Natural killer cell (primary cell): ENCODE data around the gene KRT81. TPM values are rescaled to one million over a fixed set of nuclear protein-coding genes. Genes with fewer than 3 reads are reported as not detected.

Experiments
- ATAC-seq, 3 donors: fragments of 150-1000 bp in 2 of 3; fragments of 200-7000 bp in 1 of 3; cut with Tn5 transposase; 1 replicate in 1 of 3; 2 replicates in 2 of 3; pipeline ENCODE4 v1.10.0; 2021; ENCODE audit warnings: mild to moderate bottlenecking in 2 of 3, moderate library complexity in 2 of 3
- DNase-seq, 2 donors: peaks; one replicate each; pipeline versions ENCODE4 v3.0.0 to v3.0.0-alpha.2; 2013 to 2021; ENCODE audit warnings: mixed read lengths in 1 of 2
- H3K27ac ChIP-seq: one replicate; pipeline ENCODE4 v1.5.1; 2013; ENCODE audit warnings: mild to moderate bottlenecking, low read length
- H3K27me3 ChIP-seq: one replicate; pipeline ENCODE4 v1.6.1; 2013; ENCODE audit warnings: low read length; ENCODE audit not compliant: control insufficient read depth, insufficient read depth
- H3K36me3 ChIP-seq: one replicate; pipeline ENCODE4 v1.6.1; 2013; ENCODE audit warnings: low read length; ENCODE audit not compliant: control insufficient read depth, insufficient read depth
- H3K4me1 ChIP-seq: one replicate; pipeline ENCODE4 v1.6.1; 2013; ENCODE audit warnings: low read length; ENCODE audit not compliant: control insufficient read depth, insufficient read depth
- H3K4me3 ChIP-seq: one replicate; pipeline ENCODE4 v1.5.1; 2013; ENCODE audit warnings: low read length
- H3K9me3 ChIP-seq: one replicate; pipeline ENCODE4 v1.6.1; 2013; ENCODE audit warnings: low read length; ENCODE audit not compliant: control insufficient read depth, insufficient read depth
- H3K27ac Mint-ChIP-seq, 2 donors: one replicate each; pipeline ENCODE4 v1.8.0; 2022; ENCODE audit warnings: mild to moderate bottlenecking in 2 of 2, mixed read lengths in 2 of 2, moderate library complexity in 1 of 2
- H3K27me3 Mint-ChIP-seq, 2 donors: one replicate each; pipeline ENCODE4 v1.8.0; 2022; ENCODE audit warnings: low read depth in 2 of 2, mixed read lengths in 2 of 2
- H3K36me3 Mint-ChIP-seq: one replicate; pipeline ENCODE4 v1.8.0; 2022; ENCODE audit warnings: mixed read lengths
- H3K4me1 Mint-ChIP-seq, 2 donors: one replicate each; pipeline ENCODE4 v1.8.0; 2022; ENCODE audit warnings: mixed read lengths in 2 of 2
- H3K4me3 Mint-ChIP-seq: one replicate; pipeline ENCODE4 v1.8.0; 2022; ENCODE audit warnings: mild to moderate bottlenecking, moderate library complexity, mixed read lengths
- H3K9me3 Mint-ChIP-seq, 2 donors: one replicate each; pipeline ENCODE4 v1.8.0; 2022; ENCODE audit warnings: mixed read lengths in 2 of 2
- CTCF ChIP-seq: fragments of 200-600 bp; IDR thresholded peaks from one replicate; pipeline ENCODE4 v1.8.0; 2022; ENCODE audit warnings: antibody characterized with exemption
- WGBS: methylation state at CpG from one replicate; pipeline ENCODE4 v1.1.7; 2013; ENCODE audit warnings: missing lambda C conversion rate; ENCODE audit not compliant: insufficient coverage; 5-methylcytosine and 5-hydroxymethylcytosine counted together
- intact Hi-C: fragments of 100-400 bp; cut with micrococcal nuclease; formaldehyde crosslinking; loops from one replicate; pipeline ENCODE4 v1.14.2; 2022
- total RNA-seq, 4 donors: library from RNA; stranded (reverse); fragments of 120-200 nt in 1 of 4; gene quantifications; one replicate each; pipeline versions ENCODE4 v1.2.3 to v1.2.4, GENCODE V29; 2013 to 2022

The KRT81 gene
- total RNA-seq, 3 donors from 2014 or later (not counting 1 experiment from before 2014, with no cell fraction given): 0.28 to 1.4 (median 1.3) TPM

GRCh38 chr12:52238916-52239646, 52.3 kb downstream of the KRT81 start:
- Histone ChIP-seq H3K4me1 (peaks cover 10% of the 10 kb centered on the region), H3K36me3 (no peaks in the 10 kb centered on the region), H3K27ac (no peak overlapping the region), H3K9me3 (no peaks in the 10 kb centered on the region), H3K27me3 (no peaks in the 10 kb centered on the region), H3K4me3 (no peak overlapping the region)
- no peak for TF ChIP-seq CTCF
- Mint-ChIP-seq H3K27ac (no peak overlapping the region), H3K9me3 (no peaks in the 10 kb centered on the region), H3K36me3 (no peaks in the 10 kb centered on the region), H3K27me3 (peaks cover 14 to 16% of the 10 kb centered on the region in 2 donors), H3K4me1 (peaks cover 7 to 8% of the 10 kb centered on the region in 2 donors), H3K4me3 (no peak overlapping the region)
- 76% methylated on average over 4 of the region's 7 CpGs for WGBS
- DNase-seq (no peak), ATAC-seq (no peak)
- intact Hi-C loops: no loop called here

DNA sequence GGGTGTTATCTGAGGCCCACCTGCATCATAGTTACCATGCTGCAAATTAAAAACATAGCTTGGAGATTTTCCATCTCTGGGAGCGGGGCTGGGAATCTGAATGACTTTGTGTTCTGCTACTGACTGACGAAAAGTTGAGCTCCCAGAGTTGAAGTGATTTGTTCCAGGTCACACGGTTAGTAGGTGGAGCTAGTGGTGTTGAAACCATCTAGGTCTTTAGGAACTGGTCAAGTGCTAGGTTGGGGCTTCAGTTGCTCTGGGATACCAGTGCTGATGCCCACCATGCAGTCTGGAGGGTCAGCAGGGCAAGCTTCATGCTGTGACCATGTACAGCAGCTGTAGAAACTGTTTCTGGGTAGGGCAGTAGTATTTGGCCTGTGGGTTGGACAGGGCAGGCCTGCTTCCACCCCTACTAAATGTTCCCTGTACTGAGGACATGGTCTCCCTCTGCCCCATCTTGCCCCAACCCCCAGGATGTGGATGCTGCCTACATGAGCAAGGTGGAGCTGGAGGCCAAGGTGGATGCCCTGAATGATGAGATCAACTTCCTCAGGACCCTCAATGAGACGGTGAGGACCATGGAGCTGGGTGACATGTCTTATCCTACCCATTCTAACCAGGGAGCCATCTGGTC, 53.0 kb downstream of the KRT81 start:
- no peaks in the 10 kb centered on the region for H3K9me3 Mint-ChIP-seq

GRCh38 chr12:52236386-52237050, 54.8 kb downstream of the KRT81 start:
- ATAC-seq: no peak
- Histone ChIP-seq H3K4me1 (no peaks in the 10 kb centered on the region), H3K27me3 (peaks cover 7% of the 10 kb centered on the region), H3K9me3 (no peaks in the 10 kb centered on the region), H3K27ac (no peak overlapping the region), H3K4me3 (no peak overlapping the region), H3K36me3 (no peaks in the 10 kb centered on the region)
- intact Hi-C loops: no loop called here
- no peak for DNase-seq
- Mint-ChIP-seq H3K27me3 (peaks cover 25 to 34% of the 10 kb centered on the region in 2 donors), H3K36me3 (no peaks in the 10 kb centered on the region), H3K4me3 (no peak overlapping the region), H3K4me1 (no peaks in the 10 kb centered on the region), H3K9me3 (no peaks in the 10 kb centered on the region), H3K27ac (no peak overlapping the region)
- WGBS: 84% methylated on average over 3 of the region's 3 CpGs
- no peak for TF ChIP-seq CTCF

More for the DNA sequence above, 53.0 kb downstream of the KRT81 start:
- Mint-ChIP-seq H3K4me1 (peaks cover 0 to under 1% of the 10 kb centered on the region in 2 donors), H3K4me3 (no peak overlapping the region), H3K27ac (no peak overlapping the region), H3K27me3 (peaks cover 14 to 21% of the 10 kb centered on the region in 2 donors), H3K36me3 (no peaks in the 10 kb centered on the region)
- Histone ChIP-seq H3K27me3 (peaks cover 4% of the 10 kb centered on the region), H3K27ac (no peak overlapping the region), H3K9me3 (no peaks in the 10 kb centered on the region), H3K36me3 (no peaks in the 10 kb centered on the region), H3K4me3 (no peak overlapping the region), H3K4me1 (peaks cover 3% of the 10 kb centered on the region)
- intact Hi-C loops: no loop called here
- ATAC-seq (no peak), DNase-seq (no peak)
- TF ChIP-seq CTCF: no peak
- WGBS: 92% methylated on average over 4 of the region's 4 CpGs

Other genes with a start within 250 kb of the KRT81 start
- 100 to 1,000 TPM in 1 of 3 donors, 10 to 100 TPM in 2; 72.5 to 177 (median 96.7) TPM for gene NR4A1, start 240.1 kb downstream of the KRT81 start, total RNA-seq
- 10 to 100 TPM; 18.6 to 32.8 (median 23.3) TPM for gene ATG101, start 221.6 kb downstream of the KRT81 start, total RNA-seq
- not detected for gene SMIM41, start 211.8 kb downstream of the KRT81 start, total RNA-seq
- not detected for gene KRT80, start 99.5 kb downstream of the KRT81 start, total RNA-seq
- gene KRT7, start 58.3 kb downstream of the KRT81 start, total RNA-seq: under 1 TPM in 1 of 3 donors, not detected in 2; 0.54 TPM
- 1 to 10 TPM; 2.0 to 3.6 (median 2.7) TPM for gene KRT86, start 16.9 kb downstream of the KRT81 start, total RNA-seq
- gene KRT83, start 29.9 kb upstream of the KRT81 start, total RNA-seq: not detected
- not detected for gene KRT85, start 75.9 kb upstream of the KRT81 start, total RNA-seq
- gene KRT84, start 94.1 kb upstream of the KRT81 start, total RNA-seq: not detected
- gene KRT82, start 114.8 kb upstream of the KRT81 start, total RNA-seq: not detected
- not detected for gene KRT75, start 142.8 kb upstream of the KRT81 start, total RNA-seq
- not detected for gene KRT6B, start 160.6 kb upstream of the KRT81 start, total RNA-seq
- not detected for gene KRT6C, start 182.3 kb upstream of the KRT81 start, total RNA-seq
- not detected for gene KRT6A, start 201.7 kb upstream of the KRT81 start, total RNA-seq
- gene KRT5, start 228.9 kb upstream of the KRT81 start, total RNA-seq: under 1 TPM in 2 of 3 donors, not detected in 1; 0.40 to 0.70 TPM